H1 (cell line): Measurements from ENCODE around the gene CELSR1. TPM values are rescaled to one million over a fixed set of nuclear protein-coding genes. Genes with fewer than 3 reads are reported as not detected.

Experiments used
- polyA plus RNA-seq, 7 experiments: library from polyadenylated mRNA; depleted of rRNA in 3 of 7; stranded (reverse) in 5 of 7; unstranded in 2 of 7; fragments of >200 nt in 5 of 7; fragments of 200-250 nt in 2 of 7; gene quantifications; 1 replicate in 5 of 7; 2 replicates in 1 of 7; 4 replicates in 1 of 7; pipeline versions ENCODE4 v1.2.1 to v1.2.3, GENCODE V29; 2011 to 2013; ENCODE audit warnings: missing spikeins in 2 of 7, mixed read lengths in 2 of 7
- total RNA-seq: library from RNA; stranded (reverse); fragmentation: NEBNext Ultra II Directional; extraction: Animal tissue kit (Norgen Biotek cat#: 25700); gene quantifications from 2 replicates; pipeline ENCODE4 v1.2.1, GENCODE V29; 2021
- TF ChIP-seq, protein P1 (sequence below): IDR thresholded peaks from 2 replicates; pipeline ENCODE4 v1.6.1; 2011; ENCODE audit warnings: low read length, improper control_type of control experiment

The CELSR1 gene
- total and polyA plus RNA-seq, 2 of the 8 experiments (the other 6 are each of a cell fraction or from before 2014, with no cell fraction given): 9.0 to 12.4 TPM

DNA sequence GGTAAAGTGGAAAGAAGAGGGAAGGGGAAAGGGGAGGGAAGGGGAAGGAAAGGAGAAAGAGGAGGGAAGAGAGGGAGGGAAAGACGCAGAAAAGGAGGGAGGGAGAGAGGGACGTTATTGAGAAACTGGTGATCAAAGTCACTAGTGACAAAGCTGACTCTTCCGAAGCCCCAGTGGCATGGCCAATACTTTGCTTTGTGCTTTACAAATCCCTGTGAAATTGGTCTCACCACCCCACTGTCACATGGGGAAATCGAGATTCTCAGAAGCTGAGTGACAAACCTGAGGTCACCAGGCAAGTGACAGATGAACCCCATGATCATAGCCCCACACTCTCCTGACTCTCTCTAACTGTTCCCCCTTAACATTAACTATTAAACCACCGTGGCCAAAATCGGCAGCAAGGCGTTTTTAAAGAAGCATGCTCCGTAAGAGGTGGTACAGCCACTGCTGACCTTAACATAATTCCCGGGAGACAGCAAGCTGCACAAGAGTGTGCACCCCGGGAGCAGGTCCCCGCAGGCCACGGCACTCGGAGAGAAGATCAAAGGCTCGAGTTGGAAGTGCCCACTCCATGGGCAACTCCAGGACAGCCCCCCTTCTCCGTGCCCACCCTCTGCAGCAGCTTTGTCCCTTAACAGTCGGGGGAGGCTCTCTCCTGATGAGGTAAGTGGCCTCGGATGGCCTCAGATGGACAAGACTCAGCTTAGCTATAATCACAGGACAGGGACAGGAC, 34.8 kb downstream of the CELSR1 start (continued):
- TF ChIP-seq, protein P1, sequence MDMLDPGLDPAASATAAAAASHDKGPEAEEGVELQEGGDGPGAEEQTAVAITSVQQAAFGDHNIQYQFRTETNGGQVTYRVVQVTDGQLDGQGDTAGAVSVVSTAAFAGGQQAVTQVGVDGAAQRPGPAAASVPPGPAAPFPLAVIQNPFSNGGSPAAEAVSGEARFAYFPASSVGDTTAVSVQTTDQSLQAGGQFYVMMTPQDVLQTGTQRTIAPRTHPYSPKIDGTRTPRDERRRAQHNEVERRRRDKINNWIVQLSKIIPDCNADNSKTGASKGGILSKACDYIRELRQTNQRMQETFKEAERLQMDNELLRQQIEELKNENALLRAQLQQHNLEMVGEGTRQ: no peak
